H9 (cell line): ENCODE results near the gene ZNF296. TPM values are rescaled to one million over a fixed set of nuclear protein-coding genes. Genes with fewer than 3 reads are reported as not detected.

Experiments used
- DNase-seq: peaks from one replicate; pipeline ENCODE4 v3.0.0-alpha.2; 2017
- H2AFZ ChIP-seq: one replicate; pipeline ENCODE4 v1.6.1; 2013; ENCODE audit warnings: mild to moderate bottlenecking, low read length, control low read depth, moderate library complexity
- H2AK5ac ChIP-seq: 2 replicates; pipeline ENCODE4 v1.6.1; 2013; ENCODE audit warnings: low read length, control low read depth, mixed read lengths; ENCODE audit not compliant: insufficient read length
- H2BK120ac ChIP-seq: one replicate; pipeline ENCODE4 v1.6.1; 2013; ENCODE audit warnings: low read depth, mild to moderate bottlenecking, low read length, control low read depth, inconsistent platforms; ENCODE audit not compliant: poor library complexity, severe bottlenecking
- H2BK12ac ChIP-seq: 2 replicates; pipeline ENCODE4 v1.6.1; 2013; ENCODE audit warnings: low read length, control low read depth, mixed read lengths, low read depth; ENCODE audit not compliant: insufficient read length
- H2BK15ac ChIP-seq: 2 replicates; pipeline ENCODE4 v1.6.1; 2013; ENCODE audit warnings: low read depth, low read length, control low read depth
- H2BK20ac ChIP-seq: one replicate; pipeline ENCODE4 v1.6.1; 2013; ENCODE audit warnings: low read depth, mild to moderate bottlenecking, low read length, control low read depth, inconsistent platforms; ENCODE audit not compliant: poor library complexity, severe bottlenecking
- H2BK5ac ChIP-seq: 2 replicates; pipeline ENCODE4 v1.6.1; 2013; ENCODE audit warnings: low read length, control low read depth, mixed read lengths; ENCODE audit not compliant: insufficient read length
- H3K14ac ChIP-seq: 2 replicates; pipeline ENCODE4 v1.6.1; 2013; ENCODE audit warnings: low read length, control low read depth; ENCODE audit not compliant: insufficient read depth
- H3K18ac ChIP-seq: 2 replicates; pipeline ENCODE4 v1.6.1; 2013; ENCODE audit warnings: low read depth, mild to moderate bottlenecking, mixed read lengths, low read length, control low read depth; ENCODE audit not compliant: insufficient read length
- H3K23ac ChIP-seq: 2 replicates; pipeline ENCODE4 v1.6.1; 2013; ENCODE audit warnings: low read length, control low read depth, mixed read lengths, low read depth; ENCODE audit not compliant: insufficient read length
- H3K23me2 ChIP-seq: 2 replicates; pipeline ENCODE4 v1.6.1; 2013; ENCODE audit warnings: low read depth, mild to moderate bottlenecking, mixed read lengths, low read length, control low read depth; ENCODE audit not compliant: insufficient read length, poor library complexity, severe bottlenecking
- H3K27ac ChIP-seq: 2 replicates; pipeline ENCODE4 v1.5.1; 2013; ENCODE audit warnings: low read length, control low read depth, mixed read lengths, low read depth; ENCODE audit not compliant: insufficient read length
- H3K27me3 ChIP-seq: 2 replicates; pipeline ENCODE4 v1.6.1; 2013; ENCODE audit warnings: low read length, control low read depth, inconsistent platforms; ENCODE audit not compliant: insufficient read depth
- H3K4ac ChIP-seq: 2 replicates; pipeline ENCODE4 v1.6.1; 2013; ENCODE audit warnings: low read depth, mild to moderate bottlenecking, control low read depth, inconsistent platforms, low read length, moderate library complexity
- H3K4me1 ChIP-seq: 2 replicates; pipeline ENCODE4 v1.6.1; 2013; ENCODE audit warnings: low read length, control low read depth, inconsistent platforms; ENCODE audit not compliant: insufficient read depth
- H3K4me2 ChIP-seq: 2 replicates; pipeline ENCODE4 v1.6.1; 2013; ENCODE audit warnings: low read length, control low read depth, mixed read lengths; ENCODE audit not compliant: insufficient read length, insufficient read depth
- H3K56ac ChIP-seq: 2 replicates; pipeline ENCODE4 v1.6.1; 2013; ENCODE audit warnings: low read depth, mild to moderate bottlenecking, mixed read lengths, low read length, control low read depth; ENCODE audit not compliant: insufficient read length
- H3K79me1 ChIP-seq: 2 replicates; pipeline ENCODE4 v1.6.1; 2013; ENCODE audit warnings: low read depth, mild to moderate bottlenecking, moderate library complexity, low read length, control low read depth, inconsistent platforms; ENCODE audit not compliant: insufficient read depth, poor library complexity, severe bottlenecking
- H3K79me2 ChIP-seq: 2 replicates; pipeline ENCODE4 v1.6.1; 2013; ENCODE audit warnings: low read length, control low read depth, inconsistent platforms; ENCODE audit not compliant: insufficient read depth
- H3K9ac ChIP-seq: 2 replicates; pipeline ENCODE4 v1.6.1; 2013; ENCODE audit warnings: low read length, control low read depth, mixed read lengths; ENCODE audit not compliant: insufficient read length; ENCODE audit errors: extremely low read depth
- H3K9me3 ChIP-seq: one replicate; pipeline ENCODE4 v1.6.1; 2013; ENCODE audit warnings: low read depth, low read length, inconsistent platforms; ENCODE audit not compliant: control insufficient read depth
- H3T11ph ChIP-seq: one replicate; pipeline ENCODE4 v1.6.1; 2013; ENCODE audit warnings: mild to moderate bottlenecking, low read length, control low read depth, inconsistent platforms
- H4K20me1 ChIP-seq: one replicate; pipeline ENCODE4 v1.6.1; 2013; ENCODE audit not compliant: control insufficient read depth, insufficient read length, insufficient read depth
- H4K5ac ChIP-seq: 2 replicates; pipeline ENCODE4 v1.6.1; 2013; ENCODE audit warnings: low read depth, mild to moderate bottlenecking, mixed read lengths, low read length, control low read depth; ENCODE audit not compliant: insufficient read length
- H4K8ac ChIP-seq: replicated peaks from 2 replicates; pipeline ENCODE4 v1.6.1; 2013; ENCODE audit warnings: low read length, control low read depth, mixed read lengths, low read depth; ENCODE audit not compliant: insufficient read length
- H4K91ac ChIP-seq: 2 replicates; pipeline ENCODE4 v1.6.1; 2013; ENCODE audit warnings: low read depth, mild to moderate bottlenecking, moderate library complexity, mixed read lengths, low read length, control low read depth; ENCODE audit not compliant: insufficient read length
- H3K27ac Mint-ChIP-seq, 3 experiments: 2 replicates in 2 of 3; 3 replicates in 1 of 3; pipeline ENCODE4 v1.8.0; 2020 to 2021; ENCODE audit warnings: mixed read lengths in 3 of 3, mild to moderate bottlenecking in 1 of 3, moderate library complexity in 1 of 3
- H3K27me3 Mint-ChIP-seq: 2 replicates; pipeline ENCODE4 v1.8.0; 2021; ENCODE audit warnings: low read depth, mild to moderate bottlenecking, moderate library complexity, mixed read lengths
- H3K36me3 Mint-ChIP-seq, 3 experiments: 2 replicates in 2 of 3; 3 replicates in 1 of 3; pipeline ENCODE4 v1.8.0; 2020 to 2021; ENCODE audit warnings: low read depth in 3 of 3, mixed read lengths in 3 of 3; ENCODE audit not compliant: insufficient read depth in 1 of 3
- H3K4me1 Mint-ChIP-seq, 2 experiments: 2 replicates each; pipeline ENCODE4 v1.8.0; 2020; ENCODE audit warnings: mixed read lengths in 2 of 2
- H3K4me3 Mint-ChIP-seq, 2 experiments: 2 replicates in 1 of 2; 3 replicates in 1 of 2; pipeline ENCODE4 v1.8.0; 2020 to 2021; ENCODE audit warnings: mild to moderate bottlenecking in 2 of 2, mixed read lengths in 2 of 2, moderate library complexity in 1 of 2
- H3K9me3 Mint-ChIP-seq, 2 experiments: 2 replicates in 1 of 2; 3 replicates in 1 of 2; pipeline ENCODE4 v1.8.0; 2020; ENCODE audit warnings: mild to moderate bottlenecking in 2 of 2, mixed read lengths in 2 of 2, moderate library complexity in 1 of 2
- CTCF ChIP-seq: fragments of 200-600 bp; sonication (generic); conservative IDR thresholded peaks from 3 replicates; pipeline ENCODE4 v1.8.0; 2021; ENCODE audit warnings: antibody characterized with exemption, mild to moderate bottlenecking
- WGBS: extraction: QIAGEN DNeasy Blood & Tissue Kit; methylation state at CpG from one replicate; pipeline ENCODE4 v1.1.7; 2013; ENCODE audit warnings: missing lambda C conversion rate, low lambda C conversion rate, mixed read lengths; ENCODE audit not compliant: insufficient read length; ENCODE audit errors: extremely low coverage; 5-methylcytosine and 5-hydroxymethylcytosine counted together
- total RNA-seq: library from RNA; stranded (reverse); gene quantifications from 2 replicates; pipeline ENCODE4 v1.2.1, GENCODE V29; 2021

ZNF296 gene
- total RNA-seq, 1 experiment from 2014 or later: 14.8 TPM

- no peak overlapping the region for H4K5ac ChIP-seq
- no peaks in the 10 kb centered on the region for H3K27me3 ChIP-seq
- H3K4me1 ChIP-seq: no peaks in the 10 kb centered on the region
- no peaks in the 10 kb centered on the region for H4K20me1 ChIP-seq
- H3K4ac ChIP-seq: no peak overlapping the region
- peak overlapping the region in 1 of 3 experiments; percentile 85; a peak in 4 of 7 replicates for H3K27ac Mint-ChIP-seq
- H3K23me2 ChIP-seq: no peaks in the 10 kb centered on the region
- peaks cover 0 to 4% (median 0%) of the 10 kb centered on the region in 3 experiments; a peak in 1 of 7 replicates for H3K36me3 Mint-ChIP-seq
- peaks cover 10 to 14% of the 10 kb centered on the region in 2 experiments for H3K4me1 Mint-ChIP-seq
- H3K56ac ChIP-seq: no peak overlapping the region
- H2BK15ac ChIP-seq: no peak overlapping the region
- no peaks in the 10 kb centered on the region for H3K9me3 Mint-ChIP-seq
- H3K4me2 ChIP-seq: no peak overlapping the region
- H2BK5ac ChIP-seq: no peak overlapping the region
- no peaks in the 10 kb centered on the region; the same call in 1 of the 2 replicates for H3K79me2 ChIP-seq
- no peak overlapping the region for H2AK5ac ChIP-seq
- no peak overlapping the region for H2AFZ ChIP-seq
- H3K9me3 ChIP-seq: no peaks in the 10 kb centered on the region
- H3K9ac ChIP-seq: no peak overlapping the region
- H3K27ac ChIP-seq: no peak overlapping the region
- H4K91ac ChIP-seq: no peak overlapping the region
- no peak overlapping the region for H2BK20ac ChIP-seq
- no peak overlapping the region for H3K18ac ChIP-seq
- no peak overlapping the region for H3K23ac ChIP-seq
- WGBS: no CpG with 5 or more reads among the region's 9 CpGs
- H2BK12ac ChIP-seq: no peak overlapping the region
- H3K14ac ChIP-seq: no peak overlapping the region
- peaks cover 6% of the 10 kb centered on the region for H3K79me1 ChIP-seq
- H2BK120ac ChIP-seq: no peak overlapping the region
- H3K27me3 Mint-ChIP-seq: no peaks in the 10 kb centered on the region
- TF ChIP-seq CTCF: no peak
- no peak overlapping the region for H3K4me3 Mint-ChIP-seq
- no peak overlapping the region for H3T11ph ChIP-seq
- no peak for DNase-seq
- no peak overlapping the region for H4K8ac ChIP-seq
These were observed 47.2 kb upstream of the ZNF296 start for GRCh38 chr19:45123440-45123850.
